C4-2B (cell line): ENCODE results near the gene KRT17.

Experiments
- H3K27ac ChIP-seq: fragments of 450-650 bp; 2 replicates; pipeline ENCODE4 v1.5.1; 2017
- ZFX ChIP-seq: fragments of 450-650 bp; IDR thresholded peaks from 2 replicates; pipeline ENCODE4 v1.6.1; 2017
- TF ChIP-seq, protein P1 (sequence below): fragments of 450-650 bp; conservative IDR thresholded peaks from 2 replicates; pipeline ENCODE4 v1.5.1; 2017; ENCODE audit warnings: mild to moderate bottlenecking

The KRT17 gene

DNA sequence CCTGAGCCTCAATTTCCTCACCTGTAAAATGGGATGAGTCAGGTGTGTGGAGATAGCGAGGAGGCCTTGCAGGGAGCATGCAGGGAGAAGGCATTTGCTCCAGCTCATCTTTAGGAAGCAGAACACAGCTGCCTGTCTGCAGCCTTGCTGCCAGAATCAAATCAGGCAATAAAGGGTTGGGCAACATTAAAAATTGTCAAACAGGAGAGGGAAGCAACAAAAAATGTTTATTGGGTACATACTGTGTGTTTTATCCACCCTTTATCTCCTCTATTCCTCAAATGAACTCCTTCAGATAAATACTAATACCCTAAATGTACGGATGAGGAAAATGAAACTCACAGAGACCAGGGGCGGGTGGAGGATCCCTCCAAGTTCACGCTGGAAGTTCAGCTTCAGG is 24.1 kb downstream of the KRT17 start:
- TF ChIP-seq, protein P1, sequence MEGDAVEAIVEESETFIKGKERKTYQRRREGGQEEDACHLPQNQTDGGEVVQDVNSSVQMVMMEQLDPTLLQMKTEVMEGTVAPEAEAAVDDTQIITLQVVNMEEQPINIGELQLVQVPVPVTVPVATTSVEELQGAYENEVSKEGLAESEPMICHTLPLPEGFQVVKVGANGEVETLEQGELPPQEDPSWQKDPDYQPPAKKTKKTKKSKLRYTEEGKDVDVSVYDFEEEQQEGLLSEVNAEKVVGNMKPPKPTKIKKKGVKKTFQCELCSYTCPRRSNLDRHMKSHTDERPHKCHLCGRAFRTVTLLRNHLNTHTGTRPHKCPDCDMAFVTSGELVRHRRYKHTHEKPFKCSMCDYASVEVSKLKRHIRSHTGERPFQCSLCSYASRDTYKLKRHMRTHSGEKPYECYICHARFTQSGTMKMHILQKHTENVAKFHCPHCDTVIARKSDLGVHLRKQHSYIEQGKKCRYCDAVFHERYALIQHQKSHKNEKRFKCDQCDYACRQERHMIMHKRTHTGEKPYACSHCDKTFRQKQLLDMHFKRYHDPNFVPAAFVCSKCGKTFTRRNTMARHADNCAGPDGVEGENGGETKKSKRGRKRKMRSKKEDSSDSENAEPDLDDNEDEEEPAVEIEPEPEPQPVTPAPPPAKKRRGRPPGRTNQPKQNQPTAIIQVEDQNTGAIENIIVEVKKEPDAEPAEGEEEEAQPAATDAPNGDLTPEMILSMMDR: no peak
- TF ChIP-seq ZFX: no peak

DNA sequence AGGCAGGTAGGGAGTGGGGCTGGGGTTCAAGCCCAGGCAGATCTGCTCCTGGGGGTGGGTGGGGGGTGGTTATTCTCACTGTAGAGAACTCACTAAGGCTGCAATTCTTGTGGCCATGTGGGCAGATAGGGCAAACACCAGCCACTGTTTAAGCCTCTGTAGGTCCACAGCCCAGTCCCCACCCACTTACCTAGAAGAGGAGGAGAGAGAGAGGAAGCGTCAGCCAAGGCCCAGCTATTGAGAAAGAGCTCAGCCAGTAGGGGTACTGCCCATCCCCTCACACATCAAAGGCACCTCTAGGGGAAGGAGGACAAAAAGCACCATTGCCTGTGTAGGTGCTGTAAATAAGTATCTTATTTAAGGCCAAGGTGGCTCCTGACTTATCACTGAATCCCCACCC is 24.7 kb downstream of the KRT17 start:
- peak overlapping the region; percentile 82 for H3K27ac ChIP-seq
- TF ChIP-seq ZFX: no peak
- TF ChIP-seq, protein P1: no peak

More for the DNA sequence above, 24.1 kb downstream of the KRT17 start:
- H3K27ac ChIP-seq: peak overlapping the region; percentile 82

DNA sequence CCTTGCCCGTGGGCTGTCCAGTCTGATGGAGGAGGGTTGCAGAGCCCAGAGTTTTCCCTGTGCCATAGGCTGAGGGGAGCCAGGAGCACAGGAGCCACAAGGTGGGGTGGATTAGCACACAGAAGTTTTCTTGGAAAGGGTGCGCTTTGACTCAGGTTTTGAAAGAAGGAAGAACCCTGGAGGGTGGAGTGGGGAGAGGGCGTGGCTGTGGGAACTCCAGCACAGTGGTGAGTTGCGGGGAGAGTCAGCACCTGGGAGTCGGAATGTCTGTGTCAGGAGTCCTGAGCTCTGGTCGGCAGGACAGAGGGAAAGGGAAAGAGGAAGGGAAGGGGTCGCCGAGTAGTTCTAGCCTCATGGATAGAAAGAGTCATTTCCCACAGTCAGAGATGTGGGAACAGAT is 28.8 kb downstream of the KRT17 start:
- TF ChIP-seq, protein P1: no peak
- TF ChIP-seq ZFX: no peak
- no peak overlapping the region for H3K27ac ChIP-seq

DNA sequence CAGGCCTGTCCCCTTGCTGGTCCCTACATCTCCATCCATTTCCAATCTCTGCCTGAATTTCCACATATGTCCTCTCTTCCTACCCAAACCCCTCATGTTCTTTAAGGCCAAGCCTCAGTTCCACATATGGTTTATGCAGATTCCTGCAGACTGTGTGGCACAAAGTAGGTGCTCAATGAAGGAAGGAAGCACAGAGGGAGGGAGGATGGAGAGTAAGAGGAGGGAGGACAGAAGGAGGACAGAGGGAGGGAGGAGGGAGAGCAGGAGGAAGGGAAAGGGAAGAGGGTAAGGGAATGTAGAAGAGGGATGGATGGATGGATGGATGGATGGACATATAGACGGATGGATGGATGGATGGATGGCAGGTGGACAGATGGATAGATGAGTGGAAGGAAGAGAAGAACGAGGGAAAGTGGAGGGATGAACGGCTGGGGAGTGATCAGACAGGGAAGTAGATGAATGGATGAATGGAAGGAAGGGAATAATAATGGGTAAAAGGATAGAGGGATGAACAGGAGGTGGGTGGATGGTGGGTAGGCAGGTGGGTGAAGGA is 29.9 kb downstream of the KRT17 start:
- H3K27ac ChIP-seq: no peak overlapping the region
- TF ChIP-seq, protein P1: no peak
- TF ChIP-seq ZFX: no peak

DNA sequence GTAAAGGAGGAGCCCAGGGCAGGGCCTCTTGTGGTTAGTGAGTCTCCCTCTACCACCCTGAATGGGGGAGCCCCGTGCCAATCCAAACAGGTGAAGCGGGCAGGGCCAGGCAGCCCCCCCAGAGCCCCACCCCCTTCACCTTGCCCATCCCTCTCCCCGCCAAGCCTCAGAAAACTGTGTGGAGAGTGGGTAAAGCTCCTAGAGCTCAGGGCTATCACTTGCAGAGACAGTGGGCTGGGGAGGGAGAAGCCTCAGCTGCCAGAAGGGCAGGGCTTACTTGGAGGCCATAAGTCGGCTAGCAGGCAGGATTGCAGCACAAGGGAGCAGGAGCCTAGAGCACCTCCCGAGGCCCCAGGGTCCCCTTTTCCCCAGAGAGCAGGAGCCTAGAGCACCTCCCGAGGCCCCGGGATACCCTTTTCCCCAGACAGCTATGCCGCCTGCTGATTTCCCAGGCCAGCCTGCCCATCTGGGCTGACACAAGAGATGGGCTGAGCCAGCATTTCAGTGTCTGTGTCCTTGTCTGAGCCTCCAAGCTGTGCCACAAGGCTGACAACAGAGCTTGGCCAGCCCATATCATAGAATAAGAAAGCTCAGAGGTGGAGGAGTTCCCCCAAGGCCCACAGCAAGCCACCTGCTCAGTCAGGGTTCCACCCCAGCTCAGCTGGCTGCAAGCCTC is 30.9 kb downstream of the KRT17 start:
- no peak overlapping the region for H3K27ac ChIP-seq
- TF ChIP-seq, protein P1: no peak
- no peak for TF ChIP-seq ZFX

DNA sequence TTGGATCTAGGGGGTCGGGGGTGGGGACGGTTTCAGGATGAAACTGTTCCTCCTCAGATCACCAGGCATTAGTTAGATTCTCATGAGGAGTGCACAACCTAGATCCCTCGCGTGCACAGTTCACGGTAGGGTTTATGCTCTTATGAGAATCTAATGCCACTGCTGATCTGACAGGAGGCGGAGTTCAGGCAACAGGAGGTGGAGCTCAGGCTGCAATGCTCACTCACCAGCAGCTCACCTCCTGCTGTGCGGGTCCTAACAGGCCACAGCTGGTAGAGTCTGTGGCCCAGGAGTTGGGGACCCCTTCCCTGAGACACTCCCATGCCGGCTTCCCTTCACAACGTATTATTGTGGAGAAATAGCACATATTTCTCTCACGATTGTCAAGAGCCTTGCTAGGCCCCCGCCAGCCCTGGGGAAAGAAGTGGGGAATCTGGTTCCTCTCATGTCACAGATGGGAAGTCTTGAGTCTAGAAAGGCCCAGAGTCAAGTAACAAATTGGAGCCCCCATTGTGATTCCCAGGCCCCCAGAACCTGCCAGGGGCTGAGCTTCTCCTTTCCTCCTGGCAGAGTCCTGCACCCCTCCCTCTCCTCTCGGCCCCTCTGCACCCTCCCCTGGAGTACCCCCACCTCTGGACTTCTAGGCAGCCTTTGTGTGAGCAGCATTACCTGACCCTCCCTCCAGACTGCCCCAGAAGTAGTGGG is 31.6 kb downstream of the KRT17 start:
- no peak for TF ChIP-seq ZFX
- TF ChIP-seq, protein P1: no peak
- no peak overlapping the region for H3K27ac ChIP-seq

DNA sequence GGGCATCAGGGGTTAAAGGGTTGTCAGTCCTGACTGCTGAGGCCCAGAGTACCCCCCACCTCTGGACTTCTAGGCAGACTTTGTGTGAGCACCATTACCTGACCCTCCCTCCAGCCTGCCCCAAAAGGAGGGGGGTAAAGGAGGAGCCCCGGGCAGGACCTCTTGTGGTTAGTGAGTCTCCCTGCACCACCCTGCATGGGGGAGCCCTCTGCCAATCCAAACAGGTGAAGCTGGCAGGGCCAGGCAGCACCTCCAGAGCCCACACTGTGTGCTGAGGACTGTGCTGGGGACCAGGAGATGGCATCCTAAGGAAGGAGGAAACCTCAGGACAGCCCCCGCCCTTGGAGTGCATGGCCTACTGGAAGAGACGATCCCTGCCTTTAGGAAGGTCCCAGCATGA is 35.1 kb downstream of the KRT17 start:
- H3K27ac ChIP-seq: no peak overlapping the region
- TF ChIP-seq, protein P1: no peak
- TF ChIP-seq ZFX: no peak
